HepG2 (cell line): ENCODE data around the gene NUP93. TPM values are rescaled to one million over a fixed set of nuclear protein-coding genes. Genes with fewer than 3 reads are reported as not detected.

Source experiments
- ATAC-seq: fragments of 200-7000 bp; cut with Tn5 transposase; 3 replicates; pipeline ENCODE4 v1.9.1; 2020; ENCODE audit warnings: mild to moderate bottlenecking, moderate library complexity
- BruUV-seq: library from RNA; stranded (reverse); fragments of 400-500 nt; replicated peaks from 2 replicates; lab custom pipeline; 2021; lab: Mats Ljungman, UMichigan
- CTCF ChIA-PET: fragments of 300-600 bp; formaldehyde crosslinking; extraction: SDS; loops from one replicate; lab custom pipeline; 2021; ENCODE audit warnings: low total read pairs, inconsistent platforms, low intra/inter-chr PET ratio; lab: Yijun Ruan, JAX
- POLR2A ChIA-PET: fragments of 350-600 bp; sonication (Branson Sonifier 250); formaldehyde crosslinking; loops from one replicate; lab custom pipeline; 2020; ENCODE audit warnings: antibody characterized with exemption, inconsistent platforms; lab: Yijun Ruan, JAX
- DNase-seq: peaks from one replicate; pipeline ENCODE4 v3.0.0-alpha.2; 2015; ENCODE audit warnings: low spot score
- FAIRE-seq: peaks from 3 replicates; lab custom pipeline; 2011; peaks lifted over from hg19 to GRCh38; lab: Jason Lieb, UNC
- H2AFZ ChIP-seq: one replicate; pipeline ENCODE4 v1.6.1; 2011; ENCODE audit warnings: low read length, inconsistent platforms
- H3K27ac ChIP-seq: fragments of 300-600 bp; 3 replicates; pipeline ENCODE4 v1.8.0; 2011; ENCODE audit warnings: mixed run types, mild to moderate bottlenecking, mixed read lengths, low read length, inconsistent platforms; ENCODE audit not compliant: insufficient read depth; ENCODE audit errors: extremely low read length
- H3K27me3 ChIP-seq, 2 experiments: fragments of 200-600 bp in 1 of 2; 2 replicates in 1 of 2; 3 replicates in 1 of 2; pipeline versions ENCODE4 v1.6.0 to v1.8.0; 2011; ENCODE audit warnings: low read length in 2 of 2, mild to moderate bottlenecking in 2 of 2, moderate library complexity in 2 of 2, inconsistent platforms in 1 of 2; ENCODE audit not compliant: insufficient read depth in 2 of 2, control insufficient read depth in 1 of 2
- H3K36me3 ChIP-seq, 2 experiments: fragments of 200-600 bp in 1 of 2; replicated peaks in 1 of 2; 2 replicates in 1 of 2; 3 replicates in 1 of 2; pipeline versions ENCODE4 v1.5.1 to v1.8.0; 2011; ENCODE audit warnings: low read length in 2 of 2, inconsistent platforms in 1 of 2; ENCODE audit not compliant: insufficient read depth in 2 of 2, control insufficient read depth in 1 of 2
- H3K4me1 ChIP-seq: 2 replicates; pipeline ENCODE4 v1.5.1; 2012; ENCODE audit warnings: low read length, inconsistent platforms; ENCODE audit not compliant: insufficient read depth
- H3K4me2 ChIP-seq: 2 replicates; pipeline ENCODE4 v1.6.0; 2011; ENCODE audit warnings: low read depth, low read length, inconsistent platforms
- H3K4me3 ChIP-seq, 3 experiments: fragments of 200-600 bp in 1 of 3; sonication (generic), shearing (Covaris generic) in 1 of 3; replicated peaks in 1 of 3; 2 replicates each; pipeline ENCODE4 v1.5.1; 2011 to 2016; ENCODE audit warnings: low read length in 3 of 3, inconsistent platforms in 2 of 3, low read depth in 2 of 3, mild to moderate bottlenecking in 2 of 3, control low read depth in 1 of 3, mixed read lengths in 1 of 3; ENCODE audit not compliant: insufficient read depth in 1 of 3
- H3K79me2 ChIP-seq: one replicate; pipeline ENCODE4 v1.6.1; 2011; ENCODE audit warnings: low read length, inconsistent platforms; ENCODE audit not compliant: insufficient read depth
- H3K9ac ChIP-seq: 2 replicates; pipeline ENCODE4 v1.6.0; 2011; ENCODE audit warnings: mild to moderate bottlenecking, low read depth, low read length, inconsistent platforms; ENCODE audit not compliant: insufficient read depth
- H3K9me3 ChIP-seq: 2 replicates; pipeline ENCODE4 v1.5.1; 2012; ENCODE audit warnings: mild to moderate bottlenecking, low read length
- H4K20me1 ChIP-seq: 2 replicates; pipeline ENCODE4 v1.6.0; 2011; ENCODE audit warnings: inconsistent platforms, mild to moderate bottlenecking, low read length, moderate library complexity; ENCODE audit not compliant: insufficient read depth
- NFKB2 ChIP-seq: sonication (generic); formaldehyde crosslinking; IDR thresholded peaks from 2 replicates; pipeline ENCODE4 v1.4.0; 2020; ENCODE audit warnings: missing genetic modification reagents, borderline replicate concordance
- TOPORS ChIP-seq: sonication (generic); formaldehyde crosslinking; IDR thresholded peaks from 2 replicates; pipeline ENCODE4 v1.8.0; 2023; ENCODE audit warnings: mild to moderate bottlenecking, missing genetic modification reagents
- ZNF224 ChIP-seq: sonication (generic); formaldehyde crosslinking; IDR thresholded peaks from 2 replicates; pipeline ENCODE4 v1.5.0; 2020; ENCODE audit warnings: mild to moderate bottlenecking, missing genetic modification reagents
- ZNF7 ChIP-seq: IDR thresholded peaks from 2 replicates; pipeline ENCODE4 v1.6.1; 2016; ENCODE audit warnings: missing biosample characterization, missing genetic modification reagents
- ZNF839 ChIP-seq: sonication (generic); formaldehyde crosslinking; IDR thresholded peaks from 2 replicates; pipeline ENCODE4 v1.4.0; 2020; ENCODE audit warnings: missing genetic modification reagents, mild to moderate bottlenecking, borderline replicate concordance
- WGBS: methylation state at CpG from one replicate; pipeline ENCODE4 v1.1.6; 2017; ENCODE audit warnings: low lambda C conversion rate; 5-methylcytosine and 5-hydroxymethylcytosine counted together
- in situ Hi-C: cut with HindIII; loops from 2 replicates; pipeline ENCODE4 v1.10.0; 2017; ENCODE audit warnings: low pct_unique_long_range_greater_than_20kb; ENCODE audit not compliant: extremely low pct_ligation_motif_present
- intact Hi-C: fragments of 100-400 bp; cut with micrococcal nuclease; formaldehyde crosslinking; loops from one replicate; pipeline ENCODE4 v1.10.0; 2022; ENCODE audit not compliant: unreplicated experiment
- polyA plus RNA-seq, 8 experiments: library from polyadenylated mRNA; depleted of rRNA in 3 of 8; stranded (reverse) in 7 of 8; unstranded in 1 of 8; fragments of >200 nt; fragmentation: Illumina TruSeq in 4 of 8; extraction: Trizol in 4 of 8; gene quantifications; 2 replicates each; pipeline versions ENCODE4 v1.2.1 to v1.2.3, GENCODE V29; 2011 to 2016; ENCODE audit warnings: low read depth in 4 of 8, missing spikeins in 1 of 8, mixed read lengths in 1 of 8; ENCODE audit not compliant: insufficient read depth in 1 of 8
- total RNA-seq, 5 experiments: library from RNA; depleted of rRNA; stranded (reverse); fragments of >200 nt; fragmentation: Illumina TruSeq; extraction: Trizol; gene quantifications; 2 replicates each; pipeline ENCODE4 v1.2.3, GENCODE V29; 2016; ENCODE audit warnings: low read depth in 1 of 5
- TF ChIP-seq, protein P1 (sequence below): sonication (generic); formaldehyde crosslinking; IDR thresholded peaks from 2 replicates; pipeline ENCODE4 v1.5.0; 2020; ENCODE audit warnings: mild to moderate bottlenecking, missing genetic modification reagents
- TF ChIP-seq, protein P2 (sequence below): sonication (generic); formaldehyde crosslinking; conservative IDR thresholded peaks from 2 replicates; pipeline ENCODE4 v1.4.0; 2020; ENCODE audit warnings: missing genetic modification reagents
- TF ChIP-seq, protein P3 (sequence below): sonication (generic); formaldehyde crosslinking; IDR thresholded peaks from 2 replicates; pipeline ENCODE4 v1.4.0; 2020; ENCODE audit warnings: mild to moderate bottlenecking, missing genetic modification reagents
- TF ChIP-seq, protein P4 (sequence below): sonication (generic); formaldehyde crosslinking; IDR thresholded peaks from 2 replicates; pipeline ENCODE4 v1.5.0; 2020; ENCODE audit warnings: mild to moderate bottlenecking, low read depth, missing genetic modification reagents, borderline replicate concordance

Gene NUP93
- total and polyA plus RNA-seq, 2 of the 13 experiments (the other 11 are each of a cell fraction or from before 2014, with no cell fraction given): 58.5 to 140 TPM

DNA sequence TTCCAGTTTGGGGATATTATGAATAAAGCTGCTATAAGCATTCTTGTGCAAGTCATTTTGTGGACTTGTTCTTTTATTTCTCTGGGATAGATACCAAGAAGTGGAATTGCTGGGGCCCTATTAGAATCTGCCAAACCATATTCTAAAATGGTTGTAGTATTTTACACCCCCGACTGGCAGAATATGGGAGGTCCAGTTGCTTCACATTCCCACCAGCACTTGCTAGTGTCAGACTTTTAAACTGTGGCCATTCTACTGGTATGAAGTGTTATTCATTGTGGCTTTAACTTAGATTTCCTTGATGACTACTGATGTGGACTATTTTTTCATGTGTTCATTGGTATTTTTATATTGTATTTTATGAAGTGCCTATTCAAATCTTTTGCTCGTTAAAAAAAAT lies 18.1 kb upstream of the NUP93 start:
- FAIRE-seq (no peak), ATAC-seq (no peak)
- no peaks in the 10 kb centered on the region for H3K79me2 ChIP-seq
- peaks cover 24% of the 10 kb centered on the region for H3K4me1 ChIP-seq
- no peaks in the 10 kb centered on the region for H3K36me3 ChIP-seq
- no TSS peak for BruUV-seq
- CTCF ChIA-PET: no interaction called here
- H4K20me1 ChIP-seq: no peaks in the 10 kb centered on the region
- no peaks in the 10 kb centered on the region for H3K9me3 ChIP-seq
- intact Hi-C loops: no loop called here
- in situ Hi-C loops: no loop called here
- no peak overlapping the region for H3K4me2 ChIP-seq
- H3K9ac ChIP-seq: no peak overlapping the region
- 34% methylated on average over 2 of the region's 2 CpGs for WGBS
- peaks cover 2 to 9% of the 10 kb centered on the region in 2 experiments; a peak in 1 of 5 replicates for H3K27me3 ChIP-seq
- TF ChIP-seq, protein P1, sequence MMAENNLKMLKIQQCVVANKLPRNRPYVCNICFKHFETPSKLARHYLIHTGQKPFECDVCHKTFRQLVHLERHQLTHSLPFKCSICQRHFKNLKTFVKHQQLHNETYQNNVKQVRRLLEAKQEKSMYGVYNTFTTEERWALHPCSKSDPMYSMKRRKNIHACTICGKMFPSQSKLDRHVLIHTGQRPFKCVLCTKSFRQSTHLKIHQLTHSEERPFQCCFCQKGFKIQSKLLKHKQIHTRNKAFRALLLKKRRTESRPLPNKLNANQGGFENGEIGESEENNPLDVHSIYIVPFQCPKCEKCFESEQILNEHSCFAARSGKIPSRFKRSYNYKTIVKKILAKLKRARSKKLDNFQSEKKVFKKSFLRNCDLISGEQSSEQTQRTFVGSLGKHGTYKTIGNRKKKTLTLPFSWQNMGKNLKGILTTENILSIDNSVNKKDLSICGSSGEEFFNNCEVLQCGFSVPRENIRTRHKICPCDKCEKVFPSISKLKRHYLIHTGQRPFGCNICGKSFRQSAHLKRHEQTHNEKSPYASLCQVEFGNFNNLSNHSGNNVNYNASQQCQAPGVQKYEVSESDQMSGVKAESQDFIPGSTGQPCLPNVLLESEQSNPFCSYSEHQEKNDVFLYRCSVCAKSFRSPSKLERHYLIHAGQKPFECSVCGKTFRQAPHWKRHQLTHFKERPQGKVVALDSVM (CRISPR knock-in tag): no peak
- peak; percentile 72 for TF ChIP-seq ZNF7 (CRISPR knock-in tag)
- TF ChIP-seq, all 625 proteins: peak for 1
- H3K4me3 ChIP-seq: no peak overlapping the region
- no peak overlapping the region for H2AFZ ChIP-seq
- H3K27ac ChIP-seq: no peak overlapping the region
- no peak for DNase-seq
- POLR2A ChIA-PET: no interaction called here

DNA sequence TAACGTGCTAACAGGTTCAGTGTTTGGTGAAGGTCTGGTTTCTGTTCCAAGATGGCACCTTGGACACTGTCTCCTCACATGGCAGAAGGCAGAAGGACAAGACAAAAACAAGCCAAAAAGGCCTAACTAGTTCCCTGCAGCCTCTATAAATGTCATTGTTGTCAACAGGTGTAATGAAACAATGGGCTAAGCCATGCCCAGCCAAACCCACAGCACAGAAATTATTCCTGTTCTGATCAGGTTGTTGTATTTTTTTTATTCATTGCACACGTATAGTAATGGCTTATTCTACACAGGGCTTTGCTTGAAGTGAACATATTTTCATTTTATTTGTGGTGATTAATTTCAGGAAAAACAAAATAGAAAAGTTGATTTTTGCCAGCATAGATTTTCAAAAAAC lies 16.1 kb upstream of the NUP93 start:
- intact Hi-C loops: no loop called here
- peaks cover 14% of the 10 kb centered on the region for H3K4me1 ChIP-seq
- ATAC-seq (no peak), DNase-seq (no peak), FAIRE-seq (no peak)
- H3K27ac ChIP-seq: no peak overlapping the region
- no peaks in the 10 kb centered on the region for H3K36me3 ChIP-seq
- H4K20me1 ChIP-seq: no peaks in the 10 kb centered on the region
- no peaks in the 10 kb centered on the region for H3K9me3 ChIP-seq
- H3K9ac ChIP-seq: no peak overlapping the region
- H2AFZ ChIP-seq: no peak overlapping the region
- WGBS: 45% methylated on average over 2 of the region's 2 CpGs
- H3K4me2 ChIP-seq: no peak overlapping the region
- no peak overlapping the region for H3K4me3 ChIP-seq
- H3K79me2 ChIP-seq: no peaks in the 10 kb centered on the region
- in situ Hi-C loops: no loop called here
- H3K27me3 ChIP-seq: peaks cover 2 to 9% of the 10 kb centered on the region in 2 experiments; a peak in 1 of 5 replicates
- ChIA-PET CTCF (no interaction called here), POLR2A (no interaction called here)
- TF ChIP-seq, protein P2, sequence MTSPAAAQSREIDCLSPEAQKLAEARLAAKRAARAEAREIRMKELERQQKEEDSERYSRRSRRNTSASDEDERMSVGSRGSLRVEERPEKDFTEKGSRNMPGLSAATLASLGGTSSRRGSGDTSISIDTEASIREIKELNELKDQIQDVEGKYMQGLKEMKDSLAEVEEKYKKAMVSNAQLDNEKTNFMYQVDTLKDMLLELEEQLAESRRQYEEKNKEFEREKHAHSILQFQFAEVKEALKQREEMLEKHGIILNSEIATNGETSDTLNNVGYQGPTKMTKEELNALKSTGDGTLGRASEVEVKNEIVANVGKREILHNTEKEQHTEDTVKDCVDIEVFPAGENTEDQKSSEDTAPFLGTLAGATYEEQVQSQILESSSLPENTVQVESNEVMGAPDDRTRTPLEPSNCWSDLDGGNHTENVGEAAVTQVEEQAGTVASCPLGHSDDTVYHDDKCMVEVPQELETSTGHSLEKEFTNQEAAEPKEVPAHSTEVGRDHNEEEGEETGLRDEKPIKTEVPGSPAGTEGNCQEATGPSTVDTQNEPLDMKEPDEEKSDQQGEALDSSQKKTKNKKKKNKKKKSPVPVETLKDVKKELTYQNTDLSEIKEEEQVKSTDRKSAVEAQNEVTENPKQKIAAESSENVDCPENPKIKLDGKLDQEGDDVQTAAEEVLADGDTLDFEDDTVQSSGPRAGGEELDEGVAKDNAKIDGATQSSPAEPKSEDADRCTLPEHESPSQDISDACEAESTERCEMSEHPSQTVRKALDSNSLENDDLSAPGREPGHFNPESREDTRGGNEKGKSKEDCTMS (CRISPR knock-in tag): no peak
- TF ChIP-seq, protein P3, sequence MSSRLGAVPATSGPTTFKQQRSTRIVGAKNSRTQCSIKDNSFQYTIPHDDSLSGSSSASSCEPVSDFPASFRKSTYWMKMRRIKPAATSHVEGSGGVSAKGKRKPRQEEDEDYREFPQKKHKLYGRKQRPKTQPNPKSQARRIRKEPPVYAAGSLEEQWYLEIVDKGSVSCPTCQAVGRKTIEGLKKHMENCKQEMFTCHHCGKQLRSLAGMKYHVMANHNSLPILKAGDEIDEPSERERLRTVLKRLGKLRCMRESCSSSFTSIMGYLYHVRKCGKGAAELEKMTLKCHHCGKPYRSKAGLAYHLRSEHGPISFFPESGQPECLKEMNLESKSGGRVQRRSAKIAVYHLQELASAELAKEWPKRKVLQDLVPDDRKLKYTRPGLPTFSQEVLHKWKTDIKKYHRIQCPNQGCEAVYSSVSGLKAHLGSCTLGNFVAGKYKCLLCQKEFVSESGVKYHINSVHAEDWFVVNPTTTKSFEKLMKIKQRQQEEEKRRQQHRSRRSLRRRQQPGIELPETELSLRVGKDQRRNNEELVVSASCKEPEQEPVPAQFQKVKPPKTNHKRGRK: no peak
- TF ChIP-seq ZNF839 (CRISPR knock-in tag): no peak
- no peak for TF ChIP-seq TOPORS
- no peak for TF ChIP-seq ZNF224 (CRISPR knock-in tag)
- TF ChIP-seq, protein P4, sequence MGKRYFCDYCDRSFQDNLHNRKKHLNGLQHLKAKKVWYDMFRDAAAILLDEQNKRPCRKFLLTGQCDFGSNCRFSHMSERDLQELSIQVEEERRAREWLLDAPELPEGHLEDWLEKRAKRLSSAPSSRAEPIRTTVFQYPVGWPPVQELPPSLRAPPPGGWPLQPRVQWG: no peak
- TF ChIP-seq NFKB2 (CRISPR knock-in tag): no peak
- no TSS peak for BruUV-seq
